GM12874 (cell line): Measurements from ENCODE around the gene KLF16.

Experiments used
- TF ChIP-seq, protein P1 (sequence below): IDR thresholded peaks from 2 replicates; pipeline ENCODE4 v1.5.1; 2011; ENCODE audit warnings: low read depth, mild to moderate bottlenecking, control low read depth, low read length, moderate library complexity; ENCODE audit not compliant: insufficient read depth

The KLF16 gene

DNA sequence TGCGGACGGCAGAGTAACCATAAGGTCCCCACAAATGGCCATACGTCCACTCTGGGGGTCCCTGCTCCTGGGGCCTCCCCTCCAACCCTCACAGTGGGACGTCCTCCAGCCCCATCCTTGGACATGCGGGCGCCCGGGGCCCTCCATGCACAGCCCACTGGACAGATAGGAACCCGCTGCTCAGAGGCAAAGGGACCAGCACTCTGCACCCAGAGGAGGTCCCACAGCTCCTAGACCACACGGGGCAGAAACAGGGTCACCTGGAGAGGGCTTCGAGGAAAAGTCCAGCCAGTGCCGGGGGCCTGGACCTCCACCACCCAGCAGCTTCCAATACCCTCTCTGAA is 26.2 kb downstream of the KLF16 start:
- TF ChIP-seq, protein P1, sequence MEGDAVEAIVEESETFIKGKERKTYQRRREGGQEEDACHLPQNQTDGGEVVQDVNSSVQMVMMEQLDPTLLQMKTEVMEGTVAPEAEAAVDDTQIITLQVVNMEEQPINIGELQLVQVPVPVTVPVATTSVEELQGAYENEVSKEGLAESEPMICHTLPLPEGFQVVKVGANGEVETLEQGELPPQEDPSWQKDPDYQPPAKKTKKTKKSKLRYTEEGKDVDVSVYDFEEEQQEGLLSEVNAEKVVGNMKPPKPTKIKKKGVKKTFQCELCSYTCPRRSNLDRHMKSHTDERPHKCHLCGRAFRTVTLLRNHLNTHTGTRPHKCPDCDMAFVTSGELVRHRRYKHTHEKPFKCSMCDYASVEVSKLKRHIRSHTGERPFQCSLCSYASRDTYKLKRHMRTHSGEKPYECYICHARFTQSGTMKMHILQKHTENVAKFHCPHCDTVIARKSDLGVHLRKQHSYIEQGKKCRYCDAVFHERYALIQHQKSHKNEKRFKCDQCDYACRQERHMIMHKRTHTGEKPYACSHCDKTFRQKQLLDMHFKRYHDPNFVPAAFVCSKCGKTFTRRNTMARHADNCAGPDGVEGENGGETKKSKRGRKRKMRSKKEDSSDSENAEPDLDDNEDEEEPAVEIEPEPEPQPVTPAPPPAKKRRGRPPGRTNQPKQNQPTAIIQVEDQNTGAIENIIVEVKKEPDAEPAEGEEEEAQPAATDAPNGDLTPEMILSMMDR: no peak

DNA sequence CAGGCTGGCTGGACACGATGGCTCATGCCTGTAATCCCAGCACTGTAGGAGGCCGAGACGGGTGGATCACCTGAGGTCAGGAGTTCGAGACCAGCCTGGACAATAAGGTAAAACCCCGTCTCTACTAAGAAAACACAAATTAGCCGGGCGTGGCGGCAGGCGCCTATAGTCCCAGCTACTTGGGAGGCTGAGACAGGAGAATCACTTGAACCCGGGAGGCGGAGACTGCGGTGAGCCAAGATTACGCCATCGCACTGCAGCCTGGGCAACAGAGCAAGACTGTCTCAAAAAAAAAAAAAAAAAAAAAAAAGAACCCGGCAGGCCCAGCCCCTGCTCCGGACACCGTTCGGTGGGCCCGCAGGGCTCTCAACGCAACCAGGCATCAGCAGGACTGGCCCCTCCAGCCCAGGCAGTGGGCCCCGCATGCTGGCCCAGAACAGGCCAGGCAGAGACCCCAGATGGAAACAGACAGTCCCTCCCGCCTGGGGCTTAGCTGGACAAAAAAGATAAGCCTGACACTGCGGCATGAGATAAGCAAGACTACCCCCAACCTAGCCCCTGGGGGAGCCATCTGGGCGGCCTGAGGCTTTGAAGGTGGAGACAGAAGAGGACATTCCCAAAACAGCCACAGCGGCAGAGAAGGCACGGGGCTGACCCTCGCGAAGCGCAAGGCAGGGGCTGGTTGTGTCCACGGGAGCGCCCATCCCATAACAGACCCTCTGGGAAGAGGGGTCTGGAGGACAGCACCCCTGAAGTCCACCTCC is 26.7 kb downstream of the KLF16 start:
- TF ChIP-seq, protein P1: no peak

DNA sequence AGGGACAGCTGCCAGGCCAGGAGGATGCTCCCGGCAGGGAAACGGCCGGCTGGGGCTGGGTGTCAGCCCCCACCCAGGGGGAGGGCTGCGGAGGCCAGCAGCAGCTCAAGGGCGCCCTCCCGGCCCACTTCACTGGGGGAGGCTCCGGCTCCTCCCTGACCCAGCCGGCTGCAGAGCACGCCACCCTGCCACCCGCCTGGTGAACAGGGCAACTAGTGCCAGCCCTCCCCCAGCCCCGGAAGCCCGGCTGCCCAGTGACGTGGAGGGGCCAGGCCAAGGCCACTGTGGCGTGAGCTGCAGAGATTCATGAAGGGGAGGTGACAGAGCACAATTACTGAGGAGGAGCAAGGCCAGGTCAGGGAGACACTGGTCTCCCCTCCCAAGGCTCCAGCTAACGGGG is 29.8 kb downstream of the KLF16 start:
- TF ChIP-seq, protein P1: no peak

DNA sequence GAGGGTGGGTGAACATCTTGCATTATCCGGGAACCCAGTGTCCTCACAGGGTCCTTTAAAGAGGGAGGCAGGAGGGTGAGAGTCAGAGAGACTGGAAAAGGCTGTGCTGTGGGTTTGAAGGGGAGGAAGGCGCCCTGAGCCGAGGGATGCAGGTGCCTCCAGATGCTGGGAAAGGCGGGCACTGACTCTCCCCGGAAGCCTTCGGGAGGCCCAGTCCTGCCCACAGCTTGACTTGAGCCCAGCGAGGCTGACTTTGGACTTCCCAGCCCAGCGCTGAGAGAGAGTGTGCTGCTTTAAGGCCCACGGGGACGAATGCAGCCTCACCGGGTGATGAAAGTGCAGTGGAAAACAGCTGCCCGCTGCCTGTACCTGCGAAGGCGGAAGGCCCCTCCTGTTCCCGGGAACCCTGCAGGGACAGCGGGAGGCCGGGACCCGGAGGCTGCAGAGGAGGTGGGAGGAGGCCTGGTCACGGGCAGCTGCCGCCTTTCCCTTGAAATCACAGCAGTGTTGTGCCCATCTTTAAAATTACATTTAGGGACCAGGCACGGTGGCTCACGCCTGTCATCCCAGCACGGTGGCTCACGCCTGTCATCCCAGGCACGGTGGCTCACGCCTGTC is 31.2 kb downstream of the KLF16 start:
- TF ChIP-seq, protein P1: no peak

DNA sequence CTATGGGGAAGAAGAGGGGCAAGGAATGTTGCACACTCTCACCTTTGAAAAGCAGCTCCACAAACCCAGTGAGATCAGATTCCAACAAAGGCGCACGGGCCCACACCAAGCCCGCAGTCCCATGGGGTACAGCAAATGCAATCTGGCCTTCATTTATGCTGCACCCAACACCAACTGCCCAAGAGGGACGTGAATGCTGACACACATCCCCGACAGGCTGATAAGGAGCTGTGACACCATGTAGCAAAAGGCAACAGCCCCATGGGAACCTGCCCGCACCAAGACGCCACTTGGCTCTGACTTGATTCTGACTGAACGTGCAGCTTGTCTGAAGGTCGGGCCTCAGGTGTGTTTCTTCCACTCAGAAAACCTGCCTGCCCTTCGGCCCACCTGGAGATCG is 32.4 kb downstream of the KLF16 start:
- TF ChIP-seq, protein P1: no peak

DNA sequence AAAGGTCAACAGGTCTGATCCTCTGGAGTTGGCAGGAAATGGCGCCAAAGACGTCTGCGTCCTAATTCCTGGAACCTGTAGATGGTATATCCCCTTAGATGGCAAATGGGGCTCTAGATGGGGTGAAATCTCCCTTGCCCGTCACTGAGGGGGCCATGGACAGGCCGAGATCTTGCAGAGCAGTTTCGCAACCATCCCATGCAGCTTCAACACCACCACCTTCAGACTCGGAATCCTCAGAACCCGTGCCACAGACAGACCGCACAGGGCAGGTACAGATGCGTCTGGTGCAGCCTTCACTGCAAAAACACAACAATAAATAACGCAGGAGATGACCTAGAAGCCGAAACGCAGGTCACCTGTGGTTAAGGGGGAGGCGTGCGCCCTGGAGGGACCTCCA is 32.8 kb downstream of the KLF16 start:
- TF ChIP-seq, protein P1: no peak

DNA sequence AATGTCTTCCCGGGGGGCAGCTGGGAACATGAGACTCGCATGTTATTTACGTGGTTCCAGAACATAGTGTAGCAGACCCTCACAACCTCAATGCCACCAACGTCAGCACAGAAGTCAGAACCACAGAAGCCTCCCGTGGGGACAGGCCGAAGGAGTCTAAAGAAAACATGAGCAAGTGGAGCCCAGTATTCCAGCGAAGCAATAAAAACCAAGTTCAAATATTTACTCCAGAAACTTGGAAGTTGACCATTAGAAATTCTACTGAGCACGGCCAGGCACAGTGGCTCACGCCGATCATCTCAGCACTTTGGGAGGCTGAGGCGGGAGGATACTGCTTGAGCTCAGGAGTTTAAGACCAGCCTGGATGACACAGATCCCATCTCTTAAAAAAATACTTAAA is 33.4 kb downstream of the KLF16 start:
- TF ChIP-seq, protein P1: no peak
